Fibroblast of pulmonary artery (primary cell): ENCODE results near the gene PGAM4.
"Not testable (repeated sequence)": the region's sequence is repeated elsewhere in the genome, so short reads cannot be mapped to it uniquely, and the experiment has no call there.

Experiments
- DNase-seq: peaks from one replicate; pipeline ENCODE4 v3.0.0-alpha.2; 2010; ENCODE audit warnings: low read depth
- H3K4me3 ChIP-seq: replicated peaks from 2 replicates; pipeline ENCODE4 v1.5.1; 2011; ENCODE audit warnings: low read depth, mild to moderate bottlenecking, control low read depth, low read length, moderate library complexity
- CTCF ChIP-seq: IDR thresholded peaks from 2 replicates; pipeline ENCODE4 v1.5.1; 2011; ENCODE audit warnings: mild to moderate bottlenecking, control low read depth, low read length, inconsistent platforms; ENCODE audit errors: missing control alignments

Gene PGAM4

GRCh38 chrX:77949840-77950239, 19.6 kb downstream of the PGAM4 start:
- no peak for DNase-seq
- no peak for TF ChIP-seq CTCF
- H3K4me3 ChIP-seq: no peak overlapping the region

- no peak for TF ChIP-seq CTCF
- no peak for DNase-seq
- no peak overlapping the region for H3K4me3 ChIP-seq
Measured at GRCh38 chrX:77946571-77946970, 22.9 kb downstream of the PGAM4 start.

GRCh38 chrX:77945910-77946545, 23.4 kb downstream of the PGAM4 start:
- DNase-seq: no peak
- TF ChIP-seq CTCF: no peak

GRCh38 chrX:77945031-77945430, 24.4 kb downstream of the PGAM4 start:
- H3K4me3 ChIP-seq, DNase-seq: not testable (repeated sequence)

More at GRCh38 chrX:77945910-77946545, 23.4 kb downstream of the PGAM4 start:
- no peak overlapping the region for H3K4me3 ChIP-seq

- no peak overlapping the region for H3K4me3 ChIP-seq
- DNase-seq: no peak
- no peak for TF ChIP-seq CTCF
Measured at GRCh38 chrX:77938083-77938680, 31.3 kb downstream of the PGAM4 start.

- H3K4me3 ChIP-seq: no peak overlapping the region
- TF ChIP-seq CTCF: no peak
- peak; percentile 44 for DNase-seq
Measured at GRCh38 chrX:77937291-77937690, 32.1 kb downstream of the PGAM4 start.

- no peak for TF ChIP-seq CTCF
- no peak for DNase-seq
Measured at GRCh38 chrX:77936299-77936698, 33.1 kb downstream of the PGAM4 start.

More at GRCh38 chrX:77936299-77936698, 33.1 kb downstream of the PGAM4 start:
- no peak overlapping the region for H3K4me3 ChIP-seq
